Left lobe of liver (tissue), 2 donors: ENCODE results near the gene EML4. TPM values are rescaled to one million over a fixed set of nuclear protein-coding genes. Genes with fewer than 3 reads are reported as not detected.
A peak's percentile ranks its signal among the peaks of the same experiment; 100 is the strongest.
"Not testable (repeated sequence)": the region's sequence is repeated elsewhere in the genome, so short reads cannot be mapped to it uniquely, and the experiment has no call there.

Experiments used
- ATAC-seq: fragments of 200-7000 bp; cut with Tn5 transposase; one replicate; pipeline ENCODE4 v1.9.1; 2020; ENCODE audit warnings: mild to moderate bottlenecking, moderate library complexity
- DNase-seq: peaks from one replicate; pipeline ENCODE4 v3.0.0-alpha.2; 2020; ENCODE audit warnings: low spot score
- total RNA-seq: library from RNA; stranded (reverse); gene quantifications from one replicate; pipeline ENCODE4 v1.2.1, GENCODE V29; 2021
- donor health status: DM: no; HTN: no; CAD: no; lungs with moderate emphysema.
- donor health status: DM: no; HTN: yes; CAD: no.

Gene EML4
- total RNA-seq, 1 donor from 2014 or later = 30.4 TPM

DNA sequence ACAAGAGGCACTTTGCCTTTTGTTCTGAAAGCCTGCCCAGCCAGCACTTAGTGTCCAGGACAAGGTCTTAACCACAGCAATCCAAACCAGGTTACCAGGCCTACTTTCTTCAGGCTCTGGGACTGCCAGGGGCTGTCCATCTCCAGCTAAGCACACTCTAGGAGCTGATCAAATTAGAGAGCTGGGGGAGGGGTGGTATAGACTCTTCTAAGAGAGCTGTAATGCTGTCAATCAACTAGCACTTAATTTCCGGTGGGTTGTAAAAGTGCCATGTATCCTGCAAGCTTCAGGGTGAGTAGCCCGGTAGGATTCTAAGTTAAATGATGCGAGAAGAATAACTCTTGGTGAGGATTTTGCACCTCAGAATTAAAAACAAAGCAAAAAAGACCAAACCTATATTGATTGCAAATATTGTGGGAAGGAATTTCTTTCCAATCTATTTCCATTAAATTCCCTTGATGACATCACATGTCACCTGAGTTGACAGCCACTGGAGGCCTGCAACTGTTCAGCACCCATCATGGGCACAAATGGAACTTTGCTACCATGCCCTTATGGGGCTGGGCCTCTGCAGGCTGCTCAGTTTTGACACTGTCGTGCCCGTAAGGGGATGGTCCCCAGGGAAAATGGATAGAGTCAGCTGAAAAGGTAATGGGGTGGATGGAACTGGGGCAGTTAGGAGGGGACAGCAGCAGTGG lies 200.5 kb downstream of the EML4 start:
- no peak for DNase-seq
- no peak for ATAC-seq

DNA sequence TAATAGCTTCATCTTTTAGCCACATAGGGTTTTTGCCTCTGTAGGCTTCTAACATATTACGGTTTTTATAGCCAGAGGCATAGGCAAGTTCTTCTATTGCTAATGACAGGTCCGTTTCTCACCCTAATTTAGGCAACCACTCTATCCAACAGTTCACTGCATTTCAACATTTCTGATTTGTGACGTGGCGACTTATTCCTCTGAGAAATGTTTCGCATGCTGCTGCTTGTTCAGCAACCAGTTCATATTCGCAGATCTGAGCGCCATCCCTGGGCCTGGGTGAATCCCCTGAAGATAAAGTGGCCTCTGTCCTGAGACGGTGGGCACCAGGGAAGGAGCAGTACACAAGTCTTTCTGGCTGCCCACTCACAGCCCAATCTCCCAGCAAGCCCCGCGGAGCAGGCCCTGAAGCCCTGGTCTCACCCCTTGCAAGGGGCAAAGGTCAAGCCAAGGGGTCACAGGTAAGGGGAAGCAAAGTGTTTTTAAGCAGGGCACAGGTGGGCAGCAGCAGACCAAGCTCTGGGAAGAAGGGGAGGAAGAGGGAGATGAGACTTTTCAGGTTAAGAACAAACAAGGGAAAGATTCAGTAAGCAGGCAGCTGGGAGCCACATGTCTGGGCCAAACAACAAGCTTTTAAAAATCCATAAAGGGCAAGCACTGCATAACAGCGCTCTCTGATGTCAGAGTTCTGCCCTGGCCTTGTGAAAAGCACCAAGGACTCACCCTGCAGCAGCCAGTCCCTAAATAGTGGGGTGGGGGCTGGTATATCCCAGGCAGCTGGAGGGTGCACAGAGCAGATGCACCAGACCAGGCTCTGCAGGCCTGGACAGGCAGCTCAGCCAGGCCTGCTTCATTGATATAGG lies 202.7 kb downstream of the EML4 start:
- ATAC-seq (peak; percentile 51), DNase-seq (no peak)

DNA sequence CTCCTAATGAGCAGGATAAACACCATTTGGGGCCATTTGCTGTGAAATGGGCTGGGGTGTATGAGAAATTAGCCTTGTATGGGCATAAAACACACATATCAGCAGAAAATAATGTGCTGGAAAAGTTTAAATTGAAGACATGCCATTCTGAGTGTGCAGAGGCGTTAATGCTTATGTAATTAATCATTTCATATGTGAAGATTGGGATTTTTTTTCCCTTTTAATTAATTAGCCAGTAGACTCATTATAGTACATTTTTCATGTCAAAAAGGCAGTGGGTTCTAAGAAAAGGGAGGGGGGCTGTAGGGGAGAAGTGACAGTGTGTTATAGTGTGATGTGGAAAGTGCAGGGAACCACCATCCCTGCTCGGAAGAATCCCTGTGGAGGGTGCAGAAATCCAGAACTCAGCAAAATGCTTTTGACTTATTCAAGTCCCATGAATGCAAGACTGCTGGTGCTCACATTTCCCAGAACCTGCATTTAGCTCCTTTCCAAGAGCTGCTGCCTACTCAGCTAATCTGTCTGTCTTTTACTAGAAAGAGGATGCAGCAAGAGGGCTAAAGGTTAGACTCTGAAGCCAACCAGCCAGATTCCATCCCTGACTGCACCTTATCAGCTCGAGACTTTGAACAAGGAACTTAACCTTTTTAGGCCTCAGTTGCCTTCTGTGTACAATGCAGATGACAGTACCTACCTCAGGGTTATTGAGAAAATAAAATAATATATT lies 203.5 kb downstream of the EML4 start:
- ATAC-seq = no peak

DNA sequence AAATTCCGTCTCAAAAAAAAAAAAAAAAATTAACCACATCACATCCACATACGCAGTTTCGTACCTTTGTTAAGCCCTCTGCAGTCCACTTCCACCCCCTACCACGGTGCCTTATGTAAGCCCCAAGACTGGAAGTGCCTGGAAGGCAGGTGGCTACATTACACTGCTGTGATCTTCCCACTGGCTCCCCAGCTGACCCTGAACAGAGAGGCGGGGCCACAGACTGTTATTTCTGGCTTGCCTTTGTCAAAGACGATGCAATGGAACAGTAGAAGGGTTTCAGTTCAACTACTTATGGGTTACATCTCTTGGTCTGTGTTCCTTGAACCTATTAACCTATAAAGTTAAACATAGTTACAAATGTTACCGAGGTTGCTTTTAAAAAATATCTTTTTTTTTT lies 207.6 kb downstream of the EML4 start:
- DNase-seq = no peak
- no peak for ATAC-seq

More for the DNA sequence above, 203.5 kb downstream of the EML4 start:
- no peak for DNase-seq

DNA sequence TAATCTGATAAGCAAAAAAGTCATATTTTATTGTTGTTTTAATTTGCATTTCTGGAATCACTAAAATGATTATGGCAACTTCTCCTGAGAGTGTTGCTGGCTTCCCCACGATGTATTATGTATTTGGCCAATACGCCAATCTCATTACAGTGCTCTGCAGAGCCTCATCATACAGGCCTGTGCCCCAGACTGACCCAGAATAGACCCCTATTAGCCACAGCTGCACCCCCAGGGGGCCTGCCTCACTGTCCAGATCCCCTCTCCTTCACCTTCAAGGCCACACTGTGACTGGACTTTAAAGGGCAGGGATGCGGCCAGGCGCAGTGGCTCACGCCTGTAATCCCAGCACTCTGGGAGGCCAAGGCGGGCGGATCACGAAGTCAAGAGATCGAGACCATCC lies 209.3 kb downstream of the EML4 start:
- ATAC-seq = no peak

DNA sequence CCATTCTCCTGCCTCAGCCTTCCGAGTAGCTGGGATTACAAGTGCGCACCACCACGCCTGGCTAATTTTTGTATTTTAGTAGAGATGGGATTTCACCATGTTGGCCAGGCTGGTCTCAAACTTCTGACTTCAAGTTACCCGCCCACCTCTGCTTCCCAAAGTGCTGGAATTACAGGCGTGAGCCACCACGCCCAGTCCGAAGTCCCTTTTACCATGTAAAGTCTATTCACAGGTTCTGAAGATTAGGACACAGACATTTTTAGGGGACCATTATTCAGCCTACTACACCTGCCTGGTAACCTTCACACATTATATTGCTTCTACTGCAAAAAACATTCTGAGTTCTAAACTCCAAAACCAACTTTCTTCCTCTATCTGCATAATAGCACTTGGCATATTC lies 210.9 kb downstream of the EML4 start:
- DNase-seq, ATAC-seq: not testable (repeated sequence)

More for the DNA sequence above, 209.3 kb downstream of the EML4 start:
- no peak for DNase-seq

DNA sequence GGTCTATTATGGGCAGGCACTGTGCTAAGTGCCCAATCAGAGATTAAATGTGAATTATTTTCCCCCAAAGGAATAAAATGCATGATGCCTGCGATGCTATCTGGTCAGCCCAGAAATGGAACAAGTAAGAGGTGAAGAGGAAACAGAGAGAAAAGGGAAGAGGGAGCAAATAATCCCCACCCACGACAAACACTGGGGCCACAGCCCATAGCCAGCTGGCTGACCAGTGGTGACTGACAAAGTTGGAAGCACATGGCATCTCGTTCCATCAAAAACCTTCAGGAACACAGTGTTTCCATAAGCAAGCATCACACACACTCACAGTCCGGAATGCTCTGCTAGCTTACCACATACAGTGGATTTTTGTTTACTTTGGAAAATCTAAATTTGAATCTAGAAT lies 213.0 kb downstream of the EML4 start:
- DNase-seq (no peak), ATAC-seq (no peak)

Other genes starting within 250 kb of the EML4 start
- gene PKDCC, start 121.3 kb upstream of the EML4 start, total RNA-seq = 14.2 TPM
- gene COX7A2L, start 191.9 kb downstream of the EML4 start, total RNA-seq = 38.5 TPM